Activated CD4-positive, alpha-beta memory T cell treated with anti-CD3 and anti-CD28 coated beads for 36 hours (primary cell): ENCODE results near the gene TTLL9. TPM values are rescaled to one million over a fixed set of nuclear protein-coding genes. Genes with fewer than 3 reads are reported as not detected.
A peak's percentile ranks its signal among the peaks of the same experiment; 100 is the strongest.

Source experiments
- CTCF ChIA-PET: fragments of 350-600 bp; sonication (Branson Sonifier 250); formaldehyde crosslinking; loops from one replicate; lab custom pipeline; 2021; ENCODE audit warnings: antibody characterized with exemption, inconsistent platforms; lab: Charles Lee
- POLR2A ChIA-PET: fragments of 350-600 bp; sonication (Branson Sonifier 250); formaldehyde crosslinking; loops from one replicate; lab custom pipeline; 2021; ENCODE audit warnings: antibody characterized with exemption; lab: Charles Lee
- DNase-seq: peaks from one replicate; pipeline ENCODE4 v3.0.0-alpha.2; 2020
- H3K27ac Mint-ChIP-seq: one replicate; pipeline ENCODE4 v1.8.0; 2021; ENCODE audit warnings: mixed read lengths
- H3K27me3 Mint-ChIP-seq: one replicate; pipeline ENCODE4 v1.8.0; 2021; ENCODE audit warnings: mixed read lengths
- H3K36me3 Mint-ChIP-seq: one replicate; pipeline ENCODE4 v1.8.0; 2021; ENCODE audit warnings: mixed read lengths
- H3K4me1 Mint-ChIP-seq: one replicate; pipeline ENCODE4 v1.8.0; 2021; ENCODE audit warnings: low read depth, mixed read lengths
- H3K4me3 Mint-ChIP-seq: one replicate; pipeline ENCODE4 v1.8.0; 2021; ENCODE audit warnings: mild to moderate bottlenecking, mixed read lengths
- H3K9me3 Mint-ChIP-seq: one replicate; pipeline ENCODE4 v1.8.0; 2021; ENCODE audit warnings: mixed read lengths
- intact Hi-C: fragments of 100-400 bp; cut with micrococcal nuclease; formaldehyde crosslinking; loops from one replicate; pipeline ENCODE4 v1.15.1; 2023
- total RNA-seq, 2 experiments: library from RNA; stranded (reverse); gene quantifications; one replicate each; pipeline ENCODE4 v1.2.3, GENCODE V29; 2021

TTLL9 gene
- total RNA-seq, 2 experiments from 2014 or later: not detected

DNA sequence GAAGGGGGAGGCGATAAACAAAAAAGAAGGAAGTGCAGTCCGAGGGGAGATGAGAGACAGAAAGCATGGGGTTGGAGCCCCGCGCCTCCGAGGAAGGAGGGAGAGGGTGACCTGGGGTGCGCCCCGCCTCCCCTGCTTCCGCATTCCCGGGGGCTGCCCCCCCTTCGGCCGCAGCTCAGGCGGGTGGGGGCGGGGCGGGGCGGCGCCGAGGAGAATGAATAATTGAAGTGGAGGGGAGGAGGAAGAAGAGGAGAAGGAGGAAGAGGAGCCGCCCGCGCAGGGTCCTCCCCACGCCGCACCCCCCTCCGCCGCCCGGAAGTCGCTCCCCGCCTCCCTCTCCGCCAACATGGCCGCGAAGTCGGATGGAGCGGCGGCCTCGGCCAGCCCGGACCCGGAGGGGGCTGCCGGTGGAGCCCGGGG, 97.4 kb downstream of the TTLL9 start, which contains the start of gene XKR7:
Gene XKR7, plus strand, starts transcription at position 322 of the 420 bp plus-strand sequence. Its CDS starts 25 bp downstream, at position 347.
- Mint-ChIP-seq H3K36me3 (no peaks in the 10 kb centered on the region), H3K4me1 (peaks cover 5% of the 10 kb centered on the region), H3K27ac (no peak within 1 kb of the TSS), H3K9me3 (no peaks in the 10 kb centered on the region), H3K27me3 (peaks cover 48% of the 10 kb centered on the region), H3K4me3 (peak within 1 kb of the TSS; percentile 66)
- intact Hi-C loops: no loop called here
- POLR2A ChIA-PET: no interaction called here
- CTCF ChIA-PET: interaction anchor here (2.0 to 3.1 kb wide), 2 partner anchors 16 to 121 kb away, joined by 6 to 24 read pairs; partner anchors contain the start of gene PDRG1
- peak; percentile 27 for DNase-seq

DNA sequence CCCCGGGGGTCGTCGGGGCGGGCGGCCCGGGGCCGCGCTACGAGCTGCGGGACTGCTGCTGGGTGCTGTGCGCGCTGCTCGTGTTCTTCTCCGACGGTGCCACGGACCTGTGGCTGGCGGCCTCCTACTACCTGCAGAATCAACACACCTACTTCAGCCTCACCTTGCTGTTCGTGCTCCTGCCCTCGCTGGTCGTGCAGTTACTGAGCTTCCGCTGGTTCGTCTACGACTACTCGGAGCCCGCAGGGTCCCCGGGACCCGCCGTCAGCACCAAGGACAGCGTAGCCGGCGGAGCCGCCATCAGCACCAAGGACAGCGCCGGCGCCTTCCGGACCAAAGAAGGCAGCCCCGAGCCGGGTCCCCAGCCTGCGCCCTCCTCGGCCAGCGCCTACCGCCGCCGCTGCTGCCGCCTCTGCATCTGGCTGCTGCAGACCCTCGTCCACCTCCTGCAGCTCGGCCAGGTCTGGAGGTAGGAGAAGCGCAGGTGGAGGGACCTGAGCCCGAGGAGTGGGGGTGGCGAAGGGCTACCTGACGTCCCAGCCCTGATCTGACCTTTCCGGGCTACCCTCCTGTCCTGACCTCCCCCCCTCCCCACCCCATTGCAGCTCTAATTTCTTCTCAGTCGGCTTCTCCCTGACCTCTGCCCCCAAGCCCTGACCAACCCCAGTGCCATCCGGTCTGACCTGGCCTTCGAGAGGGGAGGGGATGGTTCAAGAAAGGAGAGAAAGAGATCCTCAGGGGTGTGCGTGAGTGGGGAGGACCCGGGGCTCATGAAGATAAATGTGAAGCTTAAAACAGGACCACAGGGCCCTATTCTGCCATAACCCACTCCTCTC, 98.1 kb downstream of the TTLL9 start:
- CTCF ChIA-PET: interaction anchor here (1.0 to 3.1 kb wide), 2 partner anchors 17 to 118 kb away, joined by 3 to 24 read pairs; partner anchors contain the start of gene PDRG1
- no peaks in the 10 kb centered on the region for H3K9me3 Mint-ChIP-seq
- peaks cover 49% of the 10 kb centered on the region for H3K27me3 Mint-ChIP-seq

GRCh38 chr20:31969991-31970390, 99.6 kb downstream of the TTLL9 start:
- Mint-ChIP-seq H3K4me1 (peaks cover 5% of the 10 kb centered on the region), H3K4me3 (no peak overlapping the region), H3K27me3 (peaks cover 45% of the 10 kb centered on the region), H3K27ac (no peak overlapping the region), H3K9me3 (no peaks in the 10 kb centered on the region), H3K36me3 (no peaks in the 10 kb centered on the region)
- no peak for DNase-seq
- CTCF ChIA-PET: interaction anchor here (1.0 to 3.1 kb wide), 3 partner anchors 9 to 147 kb away, joined by 3 to 24 read pairs (median 3); partner anchors contain the start of gene PDRG1
- intact Hi-C loops: no loop called here
- POLR2A ChIA-PET: no interaction called here

More for the DNA sequence above, 98.1 kb downstream of the TTLL9 start:
- Mint-ChIP-seq H3K27ac (no peak overlapping the region), H3K4me1 (peaks cover 5% of the 10 kb centered on the region), H3K36me3 (no peaks in the 10 kb centered on the region), H3K4me3 (peak overlapping the region; percentile 66)
- DNase-seq: peak; percentile 86
- intact Hi-C loops: no loop called here
- POLR2A ChIA-PET: no interaction called here

DNA sequence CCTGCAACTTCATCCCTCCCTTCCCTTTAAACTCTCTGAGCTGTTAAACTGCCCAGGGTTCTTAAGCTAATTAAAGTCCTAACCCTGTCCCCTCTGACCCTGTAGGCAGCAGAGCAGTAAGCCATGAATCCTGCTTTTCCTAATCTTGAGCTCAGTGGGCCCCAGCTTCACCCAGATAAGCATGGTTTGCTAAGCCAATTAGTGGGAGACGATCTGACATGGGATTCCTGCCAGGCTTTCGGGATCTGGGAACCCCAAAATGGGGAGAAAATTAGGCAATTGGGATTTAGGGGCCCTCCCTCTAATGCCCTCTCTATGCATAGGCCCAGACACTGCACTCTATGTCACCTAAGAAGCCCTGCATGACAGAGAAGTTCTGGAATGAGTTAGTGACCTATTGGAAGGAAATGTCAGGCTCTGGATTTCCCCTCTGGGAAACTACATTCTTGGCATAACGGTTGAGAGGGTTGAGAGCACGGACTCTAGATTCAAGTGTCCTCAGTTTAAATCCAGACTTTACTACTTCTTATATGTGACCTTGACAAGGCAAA, 102.1 kb downstream of the TTLL9 start:
- intact Hi-C loops: no loop called here
- no peak for DNase-seq
- ChIA-PET POLR2A (no interaction called here), CTCF (interaction anchor here (0.7 kb wide), 1 partner anchor 20 kb away, joined by 3 read pairs; the partner anchor contains the start of gene PDRG1)
- peaks cover 2% of the 10 kb centered on the region for H3K4me1 Mint-ChIP-seq
- no peaks in the 10 kb centered on the region for H3K36me3 Mint-ChIP-seq
- H3K27me3 Mint-ChIP-seq: peaks cover 32% of the 10 kb centered on the region
- no peaks in the 10 kb centered on the region for H3K9me3 Mint-ChIP-seq
- H3K27ac Mint-ChIP-seq: no peak overlapping the region
- no peak overlapping the region for H3K4me3 Mint-ChIP-seq

GRCh38 chr20:31974296-31974695, 103.9 kb downstream of the TTLL9 start:
- Mint-ChIP-seq H3K4me1 (no peaks in the 10 kb centered on the region), H3K36me3 (no peaks in the 10 kb centered on the region), H3K27ac (no peak overlapping the region), H3K9me3 (no peaks in the 10 kb centered on the region), H3K4me3 (no peak overlapping the region), H3K27me3 (peaks cover 26% of the 10 kb centered on the region)
- DNase-seq: no peak
- ChIA-PET POLR2A (no interaction called here), CTCF (no interaction called here)
- intact Hi-C loops: no loop called here

DNA sequence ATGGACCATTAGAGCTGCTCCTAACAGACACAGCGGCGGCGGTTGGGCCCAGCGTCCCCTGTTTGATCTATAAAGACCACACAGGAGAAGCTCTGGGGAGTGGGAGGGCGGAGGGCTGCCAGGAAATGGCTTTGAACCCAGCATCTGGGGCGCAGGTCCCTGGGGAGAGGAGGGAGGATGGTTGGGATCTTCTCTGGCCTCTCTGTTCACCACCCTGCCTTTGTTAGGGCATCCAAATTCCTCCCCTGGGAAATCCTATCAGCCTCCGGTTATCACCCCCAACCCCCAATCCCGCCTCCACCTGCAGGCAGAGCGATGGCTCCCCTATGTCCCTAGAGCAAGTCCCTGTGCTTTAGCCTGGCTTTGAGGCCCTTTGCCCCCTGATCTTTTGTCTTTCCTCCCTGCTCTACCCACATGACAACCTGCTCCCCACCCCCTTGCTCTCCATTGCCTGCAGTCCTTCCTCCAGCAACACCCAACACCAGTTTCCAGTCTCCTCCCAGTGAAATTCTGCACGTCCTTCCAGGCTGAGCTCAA, 104.6 kb downstream of the TTLL9 start:
- no peak for DNase-seq
- intact Hi-C loops: no loop called here
- ChIA-PET CTCF (no interaction called here), POLR2A (no interaction called here)
- Mint-ChIP-seq H3K36me3 (no peaks in the 10 kb centered on the region), H3K4me1 (no peaks in the 10 kb centered on the region), H3K27ac (no peak overlapping the region), H3K27me3 (peaks cover 22% of the 10 kb centered on the region), H3K9me3 (no peaks in the 10 kb centered on the region), H3K4me3 (no peak overlapping the region)

DNA sequence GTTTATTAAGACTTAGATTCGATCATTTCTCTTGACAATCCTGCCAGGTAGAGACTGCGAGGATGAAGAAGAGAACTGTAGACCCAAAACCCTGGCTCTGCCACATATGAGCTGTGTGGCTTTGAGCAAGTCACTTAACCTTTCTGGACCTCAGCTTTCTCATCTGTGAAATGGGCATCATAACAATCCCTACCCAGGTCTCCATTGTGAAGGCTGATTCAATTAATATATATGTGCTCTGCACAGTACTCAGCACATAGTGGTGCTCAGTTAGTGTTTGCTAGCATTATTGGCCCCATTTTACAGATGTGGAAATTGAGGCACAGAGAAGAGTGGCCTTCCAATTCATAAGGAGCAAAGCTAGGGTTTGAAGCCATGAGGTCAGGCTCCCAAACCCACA, 105.4 kb downstream of the TTLL9 start:
- Mint-ChIP-seq H3K4me1 (no peaks in the 10 kb centered on the region), H3K27me3 (peaks cover 17% of the 10 kb centered on the region), H3K4me3 (no peak overlapping the region), H3K27ac (no peak overlapping the region), H3K9me3 (no peaks in the 10 kb centered on the region), H3K36me3 (no peaks in the 10 kb centered on the region)
- DNase-seq: no peak
- ChIA-PET POLR2A (no interaction called here), CTCF (no interaction called here)
- intact Hi-C loops: no loop called here

GRCh38 chr20:31977080-31977479, 106.6 kb downstream of the TTLL9 start:
- no peak for DNase-seq
- Mint-ChIP-seq H3K9me3 (no peaks in the 10 kb centered on the region), H3K27ac (no peak overlapping the region), H3K4me3 (no peak overlapping the region), H3K27me3 (peaks cover 16% of the 10 kb centered on the region), H3K4me1 (no peaks in the 10 kb centered on the region), H3K36me3 (no peaks in the 10 kb centered on the region)
- ChIA-PET POLR2A (no interaction called here), CTCF (no interaction called here)
- intact Hi-C loops: no loop called here

GRCh38 chr20:31979713-31980426, 109.4 kb downstream of the TTLL9 start:
- ChIA-PET POLR2A (no interaction called here), CTCF (no interaction called here)
- intact Hi-C loops: no loop called here
- Mint-ChIP-seq H3K27ac (no peak overlapping the region), H3K4me3 (no peak overlapping the region), H3K9me3 (no peaks in the 10 kb centered on the region), H3K36me3 (no peaks in the 10 kb centered on the region), H3K4me1 (no peaks in the 10 kb centered on the region), H3K27me3 (peaks cover 12% of the 10 kb centered on the region)
- no peak for DNase-seq

- no peak for DNase-seq
- Mint-ChIP-seq H3K4me1 (no peaks in the 10 kb centered on the region), H3K27ac (no peak overlapping the region), H3K9me3 (no peaks in the 10 kb centered on the region), H3K36me3 (no peaks in the 10 kb centered on the region), H3K27me3 (peaks cover 9% of the 10 kb centered on the region), H3K4me3 (no peak overlapping the region)
- ChIA-PET POLR2A (no interaction called here), CTCF (no interaction called here)
- intact Hi-C loops: no loop called here
Measured at GRCh38 chr20:31981784-31982183, 111.3 kb downstream of the TTLL9 start.

- H3K27me3 Mint-ChIP-seq: peaks cover 5% of the 10 kb centered on the region
- ChIA-PET CTCF (no interaction called here), POLR2A (no interaction called here)
- no peak overlapping the region for H3K27ac Mint-ChIP-seq
- intact Hi-C loops: no loop called here
- no peaks in the 10 kb centered on the region for H3K4me1 Mint-ChIP-seq
- no peak overlapping the region for H3K4me3 Mint-ChIP-seq
- H3K9me3 Mint-ChIP-seq: no peaks in the 10 kb centered on the region
- DNase-seq: no peak
- H3K36me3 Mint-ChIP-seq: no peaks in the 10 kb centered on the region
Measured at GRCh38 chr20:31984981-31985471, 114.6 kb downstream of the TTLL9 start.

- no peak overlapping the region for H3K4me3 Mint-ChIP-seq
- POLR2A ChIA-PET: no interaction called here
- peaks cover 2% of the 10 kb centered on the region for H3K27me3 Mint-ChIP-seq
- no peaks in the 10 kb centered on the region for H3K4me1 Mint-ChIP-seq
- intact Hi-C loops: no loop called here
- H3K9me3 Mint-ChIP-seq: no peaks in the 10 kb centered on the region
- no peak overlapping the region for H3K27ac Mint-ChIP-seq
- CTCF ChIA-PET: no interaction called here
- no peaks in the 10 kb centered on the region for H3K36me3 Mint-ChIP-seq
- DNase-seq: no peak
Measured at GRCh38 chr20:31987744-31988143, 117.3 kb downstream of the TTLL9 start.
